ENCODE data around the gene TSN. TPM values are rescaled to one million over a fixed set of nuclear protein-coding genes. Genes with fewer than 3 reads are reported as not detected.
"Not testable (repeated sequence)": the region's sequence is repeated elsewhere in the genome, so short reads cannot be mapped to it uniquely, and the experiment has no call there.

TSN gene
- total and polyA plus RNA-seq, 5 donors from 2014 or later: 61.9 to 99.4 (median 90.7) TPM

DNA sequence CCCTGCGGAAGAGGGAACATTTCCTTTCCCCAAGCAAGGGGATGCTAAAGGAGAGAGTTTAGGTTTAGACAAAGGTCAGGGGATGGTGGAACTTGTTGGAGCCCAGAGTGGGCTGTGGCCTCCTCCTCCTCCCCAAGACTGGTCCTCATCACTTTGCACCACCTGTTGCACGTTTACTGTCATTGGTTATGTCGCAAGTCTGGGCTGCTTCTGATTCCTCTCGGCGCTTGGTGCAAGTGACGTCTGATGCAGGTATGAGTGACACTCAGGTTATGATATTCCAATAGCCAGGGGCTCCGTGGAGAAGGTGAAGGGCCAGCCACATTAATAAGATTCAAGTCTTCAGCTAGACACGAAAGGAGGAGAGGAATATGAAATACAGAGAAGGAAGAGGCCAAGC, 59.8 kb downstream of the TSN start:
- no peak overlapping the region for H3K27ac Mint-ChIP-seq
- no peak for ATAC-seq (ENCODE audit: low read depth in 2 of 2)
- no peak overlapping the region for H3K27ac ChIP-seq (ENCODE audit: insufficient read depth, low read length, poor library complexity, severe bottlenecking)

GRCh38 chr2:121816797-121817196, 61.3 kb downstream of the TSN start:
- Mint-ChIP-seq H3K4me1 (peaks cover 0 to 3% (median 0%) of the 10 kb centered on the region in 4 donors), H3K27ac (no peak overlapping the region), H3K9me3 (peaks cover 0 to 4% (median 0%) of the 10 kb centered on the region in 7 donors), H3K36me3 (no peaks in the 10 kb centered on the region), H3K27me3 (peaks cover 12% of the 10 kb centered on the region), H3K4me3 (no peak overlapping the region)
- Histone ChIP-seq H3K36me3 (ENCODE audit: control insufficient read depth, insufficient read depth, low read length) (no peaks in the 10 kb centered on the region), H3K4me1 (ENCODE audit: control insufficient read depth, insufficient read depth, low read length, poor library complexity, severe bottlenecking) (no peaks in the 10 kb centered on the region), H3K4me3 (ENCODE audit: low read depth, low read length) (no peak overlapping the region), H3K27me3 (ENCODE audit: control insufficient read depth, insufficient read depth, low read length) (no peaks in the 10 kb centered on the region), H3K9me3 (ENCODE audit: control insufficient read depth in 2 of 2, low read length in 2 of 2) (no peaks in the 10 kb centered on the region), H3K27ac (ENCODE audit: insufficient read depth, low read length, poor library complexity, severe bottlenecking) (no peak overlapping the region)
- no peak for DNase-seq
- no peak for ATAC-seq (ENCODE audit: low read depth in 2 of 2)

More for the DNA sequence above, 59.8 kb downstream of the TSN start:
- Histone ChIP-seq H3K9me3 (ENCODE audit: control insufficient read depth in 2 of 2, low read length in 2 of 2) (no peaks in the 10 kb centered on the region), H3K4me3 (ENCODE audit: low read depth, low read length) (no peak overlapping the region), H3K27me3 (ENCODE audit: control insufficient read depth, insufficient read depth, low read length) (no peaks in the 10 kb centered on the region), H3K36me3 (ENCODE audit: control insufficient read depth, insufficient read depth, low read length) (no peaks in the 10 kb centered on the region), H3K4me1 (ENCODE audit: control insufficient read depth, insufficient read depth, low read length, poor library complexity, severe bottlenecking) (no peaks in the 10 kb centered on the region)
- peaks cover 0 to 4% (median 0%) of the 10 kb centered on the region in 7 donors for H3K9me3 Mint-ChIP-seq
- H3K36me3 Mint-ChIP-seq: no peaks in the 10 kb centered on the region
- H3K4me1 Mint-ChIP-seq: peaks cover 0 to 6% (median 0%) of the 10 kb centered on the region in 4 donors
- no peak for DNase-seq
- peaks cover 12% of the 10 kb centered on the region for H3K27me3 Mint-ChIP-seq
- no peak overlapping the region for H3K4me3 Mint-ChIP-seq

GRCh38 chr2:121817304-121817703, 61.9 kb downstream of the TSN start:
- not testable (repeated sequence) for H3K27me3 ChIP-seq (ENCODE audit: control insufficient read depth, insufficient read depth, low read length); H3K4me1 Mint-ChIP-seq; DNase-seq; ATAC-seq (ENCODE audit: low read depth in 2 of 2); H3K4me3 ChIP-seq (ENCODE audit: low read depth, low read length); H3K4me3 Mint-ChIP-seq; H3K9me3 Mint-ChIP-seq; H3K27ac Mint-ChIP-seq; H3K36me3 ChIP-seq (ENCODE audit: control insufficient read depth, insufficient read depth, low read length); H3K27ac ChIP-seq (ENCODE audit: insufficient read depth, low read length, poor library complexity, severe bottlenecking); H3K36me3 Mint-ChIP-seq; H3K4me1 ChIP-seq (ENCODE audit: control insufficient read depth, insufficient read depth, low read length, poor library complexity, severe bottlenecking); H3K9me3 ChIP-seq (ENCODE audit: control insufficient read depth in 2 of 2, low read length in 2 of 2)
- peaks cover 12% of the 10 kb centered on the region for H3K27me3 Mint-ChIP-seq

Other genes with a start within 250 kb of the TSN start
- gene RNU4ATAC, start 224.8 kb upstream of the TSN start, total RNA-seq: not detected
- gene RNU4ATAC, start 224.8 kb upstream of the TSN start, polyA plus RNA-seq: not detected
- 72.1 TPM for gene CLASP1, start 106.2 kb upstream of the TSN start, total RNA-seq
- gene CLASP1, start 106.2 kb upstream of the TSN start, polyA plus RNA-seq: 10 to 100 TPM in 3 of 4 donors, 1 to 10 TPM in 1; 8.7 to 14.5 (median 12.2) TPM
- 27.7 TPM for gene NIFK, start 18.8 kb upstream of the TSN start, total RNA-seq
- gene NIFK, start 18.8 kb upstream of the TSN start, polyA plus RNA-seq: 10 to 100 TPM; 60.4 to 82.5 (median 69.2) TPM

Measured in CD4-positive, CD25-positive, alpha-beta regulatory T cell (primary cell).